H1 (cell line): ENCODE results near the gene SCARB2. TPM values are rescaled to one million over a fixed set of nuclear protein-coding genes. Genes with fewer than 3 reads are reported as not detected.

Source experiments
- CTCF ChIA-PET: fragments of 300-600 bp; sonication (Branson Sonifier 250); formaldehyde crosslinking; loops from one replicate; lab custom pipeline; 2021; ENCODE audit not compliant: partially characterized antibody; lab: Charles Lee
- POLR2A ChIA-PET: fragments of 300-600 bp; sonication (Branson Sonifier 250); formaldehyde crosslinking; loops from one replicate; lab custom pipeline; 2021; ENCODE audit warnings: inconsistent platforms; ENCODE audit not compliant: partially characterized antibody; lab: Charles Lee
- DNase-seq, 2 experiments: peaks; one replicate each; pipeline versions ENCODE4 v3.0.0 to v3.0.0-alpha.2; 2010 to 2022; ENCODE audit warnings: low spot score in 2 of 2, low read depth in 1 of 2, mixed read lengths in 1 of 2
- FAIRE-seq: peaks from 2 replicates; lab custom pipeline; 2011; peaks lifted over from hg19 to GRCh38; lab: Jason Lieb, UNC
- H2AFZ ChIP-seq: 2 replicates; pipeline ENCODE4 v1.8.1; 2012; ENCODE audit warnings: low read length, inconsistent platforms
- H2AK5ac ChIP-seq: 2 replicates; pipeline ENCODE4 v1.6.1; 2013; ENCODE audit warnings: low read depth, low read length
- H2BK120ac ChIP-seq: replicated peaks from 2 replicates; pipeline ENCODE3; 2013; ENCODE audit warnings: low read depth, low read length, inconsistent platforms
- H2BK12ac ChIP-seq: 2 replicates; pipeline ENCODE4 v1.6.1; 2013; ENCODE audit warnings: low read depth, low read length
- H2BK15ac ChIP-seq: 2 replicates; pipeline ENCODE4 v1.6.1; 2013; ENCODE audit warnings: low read length
- H2BK20ac ChIP-seq: 2 replicates; pipeline ENCODE4 v1.6.1; 2013; ENCODE audit warnings: low read length
- H2BK5ac ChIP-seq: 2 replicates; pipeline ENCODE4 v1.6.1; 2013; ENCODE audit warnings: low read depth, low read length
- H3K14ac ChIP-seq: 2 replicates; pipeline ENCODE4 v1.6.1; 2013; ENCODE audit warnings: inconsistent platforms; ENCODE audit not compliant: insufficient read length
- H3K18ac ChIP-seq: 2 replicates; pipeline ENCODE4 v1.6.1; 2013; ENCODE audit warnings: low read length; ENCODE audit errors: extremely low read depth
- H3K23ac ChIP-seq: 2 replicates; pipeline ENCODE4 v1.6.1; 2013; ENCODE audit warnings: inconsistent platforms; ENCODE audit not compliant: insufficient read length
- H3K23me2 ChIP-seq: 2 replicates; pipeline ENCODE4 v1.6.1; 2013; ENCODE audit warnings: low read depth, low read length
- H3K27ac ChIP-seq: 2 replicates; pipeline ENCODE4 v1.6.1; 2011; ENCODE audit warnings: low read depth, low read length, inconsistent platforms
- H3K27me3 ChIP-seq, 4 experiments: replicated peaks in 1 of 4; 1 replicate in 1 of 4; 2 replicates in 3 of 4; pipeline versions ENCODE4 v1.6.1 to v1.8.1; 2011 to 2013; ENCODE audit warnings: low read length in 3 of 4, mild to moderate bottlenecking in 3 of 4, inconsistent platforms in 2 of 4, mixed read lengths in 2 of 4, moderate library complexity in 1 of 4; ENCODE audit not compliant: control insufficient read depth in 3 of 4, insufficient read depth in 3 of 4; ENCODE audit errors: extremely low read depth in 1 of 4
- H3K36me3 ChIP-seq, 4 experiments: 2 replicates each; pipeline versions ENCODE4 v1.6.1 to v1.8.1; 2011 to 2013; ENCODE audit warnings: mild to moderate bottlenecking in 4 of 4, low read length in 3 of 4, moderate library complexity in 2 of 4, control low read depth in 1 of 4, inconsistent platforms in 1 of 4; ENCODE audit not compliant: insufficient read depth in 4 of 4, control insufficient read depth in 2 of 4
- H3K4ac ChIP-seq: replicated peaks from 2 replicates; pipeline ENCODE3; 2013; ENCODE audit warnings: low read length, low read depth, mixed read lengths, inconsistent platforms; ENCODE audit not compliant: insufficient read length
- H3K4me1 ChIP-seq, 4 experiments: replicated peaks in 1 of 4; 1 replicate in 1 of 4; 2 replicates in 3 of 4; pipeline versions ENCODE4 v1.6.1 to v1.8.1; 2011 to 2013; ENCODE audit warnings: low read length in 3 of 4, inconsistent platforms in 2 of 4, mixed read lengths in 1 of 4; ENCODE audit not compliant: insufficient read depth in 4 of 4, control insufficient read depth in 3 of 4
- H3K4me2 ChIP-seq, 2 experiments: 2 replicates each; pipeline versions ENCODE4 v1.6.1 to v1.8.1; 2011 to 2013; ENCODE audit warnings: low read depth in 2 of 2, low read length in 2 of 2, control low read depth in 1 of 2, inconsistent platforms in 1 of 2, mild to moderate bottlenecking in 1 of 2; ENCODE audit not compliant: insufficient read depth in 1 of 2
- H3K4me3 ChIP-seq, 4 experiments: fragments of 200-600, 300-600 bp in 1 of 4; sonication (generic), shearing (Covaris generic), sonication (Bioruptor Twin) in 1 of 4; 2 replicates each; pipeline versions ENCODE4 v1.5.1 to v1.8.1; 2011 to 2016; ENCODE audit warnings: low read length in 4 of 4, low read depth in 3 of 4, control low read depth in 2 of 4, inconsistent platforms in 2 of 4, mild to moderate bottlenecking in 2 of 4, mixed read lengths in 1 of 4, moderate library complexity in 1 of 4; ENCODE audit not compliant: insufficient read depth in 2 of 4; ENCODE audit errors: extremely low read depth in 1 of 4
- H3K56ac ChIP-seq: replicated peaks from 2 replicates; pipeline ENCODE3; 2013; ENCODE audit warnings: low read depth, mild to moderate bottlenecking, mixed read lengths, low read length, inconsistent platforms; ENCODE audit not compliant: insufficient read length
- H3K79me1 ChIP-seq: 2 replicates; pipeline ENCODE4 v1.6.1; 2013; ENCODE audit warnings: low read depth, low read length, control low read depth
- H3K79me2 ChIP-seq, 2 experiments: 2 replicates each; pipeline versions ENCODE4 v1.6.1 to v1.8.1; 2012 to 2013; ENCODE audit warnings: low read length in 2 of 2, mild to moderate bottlenecking in 2 of 2, inconsistent platforms in 1 of 2; ENCODE audit not compliant: insufficient read depth in 2 of 2, control insufficient read depth in 1 of 2
- H3K9ac ChIP-seq, 4 experiments: replicated peaks in 1 of 4; 1 replicate in 1 of 4; 2 replicates in 3 of 4; pipeline versions ENCODE4 v1.6.1 to v1.8.1; 2011 to 2013; ENCODE audit warnings: low read depth in 3 of 4, low read length in 3 of 4, control low read depth in 2 of 4, mild to moderate bottlenecking in 2 of 4, moderate library complexity in 2 of 4, inconsistent platforms in 1 of 4; ENCODE audit errors: extremely low read depth in 1 of 4
- H3K9me3 ChIP-seq, 2 experiments: 2 replicates each; pipeline versions ENCODE4 v1.6.1 to v1.8.1; 2012 to 2013; ENCODE audit warnings: mild to moderate bottlenecking in 2 of 2, moderate library complexity in 2 of 2, control low read depth in 1 of 2, inconsistent platforms in 1 of 2, low read depth in 1 of 2, low read length in 1 of 2, mixed read lengths in 1 of 2; ENCODE audit not compliant: insufficient read depth in 2 of 2
- H4K20me1 ChIP-seq, 2 experiments: replicated peaks in 1 of 2; 2 replicates each; pipeline versions ENCODE3 to v1.8.1; 2011 to 2013; ENCODE audit warnings: inconsistent platforms in 2 of 2, low read length in 2 of 2, mild to moderate bottlenecking in 1 of 2; ENCODE audit not compliant: insufficient read depth in 2 of 2, control insufficient read depth in 1 of 2
- H4K5ac ChIP-seq: 2 replicates; pipeline ENCODE4 v1.6.1; 2013; ENCODE audit warnings: low read length, low read depth, mixed read lengths, inconsistent platforms; ENCODE audit not compliant: insufficient read length
- H4K8ac ChIP-seq: 2 replicates; pipeline ENCODE4 v1.8.0; 2013; ENCODE audit warnings: mild to moderate bottlenecking, moderate library complexity, low read length, inconsistent platforms; ENCODE audit not compliant: insufficient read depth; ENCODE audit errors: extremely low read depth
- H4K91ac ChIP-seq: replicated peaks from 2 replicates; pipeline ENCODE3; 2013; ENCODE audit warnings: low read length, mixed read lengths, inconsistent platforms; ENCODE audit not compliant: insufficient read length
- ASH2L ChIP-seq: fragments of 200-600, 300-600 bp; sonication (generic); IDR thresholded peaks from one replicate; pipeline ENCODE4 v1.7.1; 2017; ENCODE audit warnings: low read length
- CHD2 ChIP-seq: IDR thresholded peaks from 2 replicates; pipeline ENCODE4 v1.6.1; 2012; ENCODE audit warnings: low read length, improper control_type of control experiment
- CTBP2 ChIP-seq: IDR thresholded peaks from 2 replicates; pipeline ENCODE4 v1.7.0; 2011; ENCODE audit warnings: borderline replicate concordance, mild to moderate bottlenecking, moderate library complexity, mixed read lengths, low read length; ENCODE audit not compliant: insufficient read depth, insufficient read length
- HDAC2 ChIP-seq, 2 experiments: fragments of 300-600 bp in 1 of 2; sonication (generic) in 1 of 2; IDR thresholded peaks; 2 replicates each; pipeline ENCODE4 v1.6.1; 2011 to 2012; ENCODE audit warnings: low read depth in 2 of 2, low read length in 2 of 2, mild to moderate bottlenecking in 2 of 2, moderate library complexity in 2 of 2, borderline replicate concordance in 1 of 2, inconsistent platforms in 1 of 2
- RXRA ChIP-seq: IDR thresholded peaks from 2 replicates; pipeline ENCODE4 v1.6.1; 2011; ENCODE audit warnings: low read depth, mild to moderate bottlenecking, low read length, moderate library complexity; ENCODE audit not compliant: insufficient read depth
- SAP30 ChIP-seq: fragments of 300-600 bp; sonication (generic); IDR thresholded peaks from 2 replicates; pipeline ENCODE4 v1.7.1; 2012; ENCODE audit warnings: low read length, moderate library complexity, mild to moderate bottlenecking, inconsistent platforms; ENCODE audit not compliant: insufficient read depth, insufficient replicate concordance
- SP1 ChIP-seq: IDR thresholded peaks from 2 replicates; pipeline ENCODE4 v1.6.1; 2011; ENCODE audit warnings: low read depth, low read length
- SRF ChIP-seq: IDR thresholded peaks from 2 replicates; pipeline ENCODE4 v1.6.1; 2011; ENCODE audit warnings: mild to moderate bottlenecking, low read depth, low read length, moderate library complexity
- SUZ12 ChIP-seq: fragments of 200-600 bp; sonication (generic); IDR thresholded peaks from 2 replicates; pipeline ENCODE4 v1.6.1; 2012; ENCODE audit warnings: mild to moderate bottlenecking, inconsistent platforms, low read length, moderate library complexity, mixed read lengths
- WGBS, 2 experiments: shearing (Covaris generic) in 1 of 2; methylation state at CpG; one replicate each; pipeline versions ENCODE4 v1.1.6 to v1.1.7; 2013 to 2015; ENCODE audit warnings: low lambda C conversion rate in 2 of 2, mixed read lengths in 2 of 2, inconsistent platforms in 1 of 2, low coverage in 1 of 2, missing lambda C conversion rate in 1 of 2; ENCODE audit not compliant: insufficient replicate concordance in 2 of 2, insufficient coverage in 1 of 2, insufficient read length in 1 of 2; ENCODE audit errors: extremely low coverage in 1 of 2, missing lambda C conversion rate in 1 of 2; 5-methylcytosine and 5-hydroxymethylcytosine counted together
- polyA plus RNA-seq, 7 experiments: library from polyadenylated mRNA; depleted of rRNA in 3 of 7; stranded (reverse) in 5 of 7; unstranded in 2 of 7; fragments of >200 nt in 5 of 7; fragments of 200-250 nt in 2 of 7; gene quantifications; 1 replicate in 5 of 7; 2 replicates in 1 of 7; 4 replicates in 1 of 7; pipeline versions ENCODE4 v1.2.1 to v1.2.3, GENCODE V29; 2011 to 2013; ENCODE audit warnings: missing spikeins in 2 of 7, mixed read lengths in 2 of 7
- total RNA-seq: library from RNA; stranded (reverse); fragmentation: NEBNext Ultra II Directional; extraction: Animal tissue kit (Norgen Biotek cat#: 25700); gene quantifications from 2 replicates; pipeline ENCODE4 v1.2.1, GENCODE V29; 2021
- TF ChIP-seq, protein P1 (sequence below): IDR thresholded peaks from 2 replicates; pipeline ENCODE4 v1.6.1; 2012; ENCODE audit warnings: inconsistent platforms

Gene SCARB2
- total and polyA plus RNA-seq, 2 of the 8 experiments (the other 6 are each of a cell fraction or from before 2014, with no cell fraction given): 18.5 to 35.7 TPM

DNA sequence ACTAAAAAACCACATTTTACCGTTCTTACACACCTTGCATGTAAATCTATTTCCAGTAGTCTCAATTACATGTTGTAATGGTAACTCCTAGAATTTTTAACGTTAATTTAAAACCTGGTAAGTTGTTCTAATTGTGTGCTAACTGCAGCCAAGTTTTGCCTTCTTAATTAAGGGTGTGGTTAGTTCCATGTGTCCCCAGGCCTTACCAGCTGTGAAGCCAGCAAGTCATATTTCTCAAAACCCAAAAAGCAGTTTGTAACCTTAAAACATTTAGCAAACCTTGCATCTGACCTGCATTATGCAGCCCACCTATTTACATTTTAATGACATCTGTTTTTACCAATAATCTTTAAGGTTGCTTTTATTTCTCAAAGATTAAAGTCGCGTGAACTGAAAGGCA is 19.5 kb upstream of the SCARB2 start:
- Histone ChIP-seq H4K8ac (no peak overlapping the region), H2BK12ac (no peak overlapping the region), H2BK15ac (no peak overlapping the region), H3K9me3 (peaks cover 6 to 8% of the 10 kb centered on the region in 2 experiments; a peak in 2 of 4 replicates), H3K18ac (no peak overlapping the region), H3K4me3 (peak overlapping the region in 2 of 4 experiments; percentile 47 to 60; a peak in 3 of 8 replicates), H4K20me1 (no peaks in the 10 kb centered on the region), H3K79me1 (no peaks in the 10 kb centered on the region), H3K23me2 (no peaks in the 10 kb centered on the region), H4K5ac (no peak overlapping the region), H3K56ac (no peak overlapping the region), H2BK120ac (no peak overlapping the region), H3K27me3 (no peaks in the 10 kb centered on the region), H2AK5ac (no peak overlapping the region), H3K14ac (no peak overlapping the region), H3K4me1 (peaks cover 3 to 9% (median 5%) of the 10 kb centered on the region in 4 experiments; a peak in 6 of 7 replicates), H3K4ac (no peak overlapping the region), H3K4me2 (peak overlapping the region; percentile 60 to 80; a peak in 3 of 4 replicates), H3K23ac (no peak overlapping the region), H3K9ac (peak overlapping the region in 1 of 4 experiments; percentile 52; a peak in 1 of 7 replicates), H2AFZ (no peak overlapping the region), H3K27ac (no peak overlapping the region), H3K79me2 (peaks cover 0 to 12% of the 10 kb centered on the region in 2 experiments; a peak in 1 of 4 replicates), H2BK5ac (no peak overlapping the region), H4K91ac (no peak overlapping the region), H3K36me3 (peaks cover 0 to 18% (median 0%) of the 10 kb centered on the region in 4 experiments; a peak in 3 of 8 replicates), H2BK20ac (no peak overlapping the region)
- DNase-seq: no peak
- ChIA-PET CTCF (interaction anchor here (0.7 to 1.9 kb wide), 5 partner anchors 8 to 145 kb away, joined by 3 to 7 read pairs (median 5); no protein-coding TSS in a partner anchor), POLR2A (interaction anchor here (0.6 to 1.9 kb wide), 4 partner anchors 13 to 193 kb away, joined by 3 to 4 read pairs (median 4); partner anchors contain the start of genes FAM47E and STBD1)
- 71% methylated on average over 4 of the region's 4 CpGs; no CpG with 5 or more reads in 1 of the 2 experiments for WGBS, 2 experiments
- no peak for FAIRE-seq
- TF ChIP-seq HDAC2 (IDR thresholded peaks at IDR 0.05; ENCODE audit: borderline replicate concordance in 1 of 2, low read depth in 2 of 2, low read length in 2 of 2) (no peak), CTBP2 (no peak), SAP30 (no peak), SRF (no peak), ASH2L (no peak), CHD2 (no peak), SUZ12 (no peak), RXRA (no peak), SP1 (no peak)
- TF ChIP-seq, protein P1, sequence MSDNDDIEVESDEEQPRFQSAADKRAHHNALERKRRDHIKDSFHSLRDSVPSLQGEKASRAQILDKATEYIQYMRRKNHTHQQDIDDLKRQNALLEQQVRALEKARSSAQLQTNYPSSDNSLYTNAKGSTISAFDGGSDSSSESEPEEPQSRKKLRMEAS: no peak
